PC-3 (cell line): Measurements from ENCODE around the gene LHFPL2. TPM values are rescaled to one million over a fixed set of nuclear protein-coding genes. Genes with fewer than 3 reads are reported as not detected.

Source experiments
- ATAC-seq: fragments of 200-7000 bp; cut with Tn5 transposase; 2 replicates; pipeline ENCODE4 v1.9.1; 2020; ENCODE audit warnings: mild to moderate bottlenecking, moderate library complexity
- BruUV-seq: library from RNA; stranded (reverse); fragments of 400-500 nt; replicated peaks from 2 replicates; lab custom pipeline; 2021; lab: Mats Ljungman, UMichigan
- CTCF ChIA-PET: fragments of 300-600 bp; sonication (Branson Sonifier 250); formaldehyde crosslinking; loops from one replicate; lab custom pipeline; 2022; ENCODE audit warnings: antibody characterized with exemption; lab: Charles Lee
- POLR2A ChIA-PET: fragments of 300-600 bp; sonication (Branson Sonifier 250); formaldehyde crosslinking; loops from one replicate; lab custom pipeline; 2022; ENCODE audit warnings: antibody characterized with exemption; ENCODE audit not compliant: unreplicated experiment; lab: Charles Lee
- DNase-seq: peaks from one replicate; pipeline ENCODE4 v3.0.0-alpha.2; 2015
- H2AFZ ChIP-seq: fragments of 300-600 bp; sonication (generic); 2 replicates; pipeline ENCODE4 v1.6.0; 2016; ENCODE audit warnings: antibody characterized with exemption, low read length
- H3F3A ChIP-seq: fragments of 300-600 bp; sonication (generic); one replicate; pipeline ENCODE4 v1.6.0; 2017; ENCODE audit warnings: antibody characterized with exemption, low read length, control low read depth, mild to moderate bottlenecking; ENCODE audit not compliant: unreplicated experiment
- H3K27ac ChIP-seq: fragments of 300-600 bp; sonication (generic); 2 replicates; pipeline ENCODE4 v1.5.1; 2016; ENCODE audit warnings: mild to moderate bottlenecking, low read length
- H3K27me3 ChIP-seq: fragments of 300-600 bp; sonication (generic); 2 replicates; pipeline ENCODE4 v1.6.1; 2016; ENCODE audit warnings: low read length, mixed read lengths
- H3K36me3 ChIP-seq: fragments of 300-600 bp; sonication (generic); 2 replicates; pipeline ENCODE4 v1.6.1; 2016; ENCODE audit warnings: low read depth, mixed run types, low read length, mixed read lengths
- H3K4me1 ChIP-seq: fragments of 300-600 bp; sonication (generic); 2 replicates; pipeline ENCODE4 v1.5.1; 2016; ENCODE audit warnings: low read length; ENCODE audit not compliant: insufficient read depth
- H3K4me2 ChIP-seq: fragments of 300-600 bp; sonication (generic); 2 replicates; pipeline ENCODE4 v1.6.0; 2016; ENCODE audit warnings: low read length
- H3K4me3 ChIP-seq: fragments of 300-600 bp; sonication (generic); 2 replicates; pipeline ENCODE4 v1.5.1; 2016; ENCODE audit warnings: mild to moderate bottlenecking, low read length, mixed read lengths
- H3K79me2 ChIP-seq: fragments of 300-600 bp; sonication (generic); 2 replicates; pipeline ENCODE4 v1.6.1; 2017; ENCODE audit warnings: low read length, mixed read lengths
- H3K9ac ChIP-seq: fragments of 300-600 bp; sonication (generic); 2 replicates; pipeline ENCODE4 v1.6.0; 2016; ENCODE audit warnings: mild to moderate bottlenecking, low read length
- H3K9me2 ChIP-seq: fragments of 300-600 bp; sonication (generic); replicated peaks from 2 replicates; pipeline ENCODE4 v1.6.1; 2016; ENCODE audit warnings: mixed run types, low read length, mixed read lengths
- H3K9me3 ChIP-seq: fragments of 300-600 bp; sonication (generic); 2 replicates; pipeline ENCODE4 v1.6.1; 2016; ENCODE audit warnings: low read length, mixed read lengths
- H4K20me1 ChIP-seq: fragments of 300-600 bp; sonication (generic); 2 replicates; pipeline ENCODE4 v1.6.1; 2016; ENCODE audit warnings: low read length, mixed read lengths
- CTCF ChIP-seq: fragments of 300-600 bp; sonication (generic); conservative IDR thresholded peaks from 2 replicates; pipeline ENCODE4 v1.5.1; 2017; ENCODE audit warnings: antibody characterized with exemption, low read depth, mild to moderate bottlenecking, low read length
- EZH2 ChIP-seq: fragments of 300-600 bp; sonication (generic); IDR thresholded peaks from one replicate; pipeline ENCODE4 v1.6.1; 2017; ENCODE audit warnings: antibody characterized with exemption, mild to moderate bottlenecking, low read length; ENCODE audit not compliant: unreplicated experiment
- EZH2phosphoT487 ChIP-seq: fragments of 300-600 bp; sonication (generic); IDR thresholded peaks from 2 replicates; pipeline ENCODE4 v1.6.1; 2018; ENCODE audit warnings: mild to moderate bottlenecking, antibody characterized with exemption, low read length, borderline replicate concordance
- intact Hi-C: fragments of 100-400 bp; cut with micrococcal nuclease; formaldehyde crosslinking; loops from 2 replicates; pipeline ENCODE4 v1.9.0; 2023
- total RNA-seq: library from RNA; depleted of rRNA; stranded (reverse); fragments of >200 nt; gene quantifications from 2 replicates; pipeline ENCODE4 v1.2.3, GENCODE V29; 2014

Gene LHFPL2
- total RNA-seq, 1 experiment from 2014 or later, result 21.7 TPM

- no peaks in the 10 kb centered on the region for H3F3A ChIP-seq
- no peaks in the 10 kb centered on the region for H3K4me1 ChIP-seq
- no peaks in the 10 kb centered on the region for H3K9me2 ChIP-seq
- no peaks in the 10 kb centered on the region for H3K36me3 ChIP-seq
- H3K27ac ChIP-seq, result no peak overlapping the region
- no peak overlapping the region for H3K4me2 ChIP-seq
- H4K20me1 ChIP-seq, result no peaks in the 10 kb centered on the region
- no peaks in the 10 kb centered on the region for H3K27me3 ChIP-seq
- H3K9me3 ChIP-seq, result no peaks in the 10 kb centered on the region
- no peak overlapping the region for H3K4me3 ChIP-seq
- ChIA-PET CTCF (no interaction called here), POLR2A (no interaction called here)
- intact Hi-C loops, result no loop called here
- ATAC-seq (no peak), DNase-seq (no peak)
- BruUV-seq, result no TSS peak
- no peaks in the 10 kb centered on the region for H3K79me2 ChIP-seq
- no peak for TF ChIP-seq EZH2
- TF ChIP-seq EZH2phosphoT487, result no peak
- TF ChIP-seq CTCF, result no peak
- H3K9ac ChIP-seq, result no peak overlapping the region
- no peak overlapping the region for H2AFZ ChIP-seq
Observed at GRCh38 chr5:78665534-78665933, 17.0 kb upstream of the LHFPL2 start.

GRCh38 chr5:78662323-78662722 is 13.8 kb upstream of the LHFPL2 start:
- Histone ChIP-seq H3K27me3 (no peaks in the 10 kb centered on the region), H3K27ac (no peak overlapping the region), H3F3A (no peaks in the 10 kb centered on the region), H3K9me2 (no peaks in the 10 kb centered on the region), H3K4me1 (no peaks in the 10 kb centered on the region), H3K9ac (no peak overlapping the region), H3K36me3 (no peaks in the 10 kb centered on the region), H4K20me1 (no peaks in the 10 kb centered on the region), H3K4me2 (no peak overlapping the region), H3K79me2 (no peaks in the 10 kb centered on the region), H3K4me3 (no peak overlapping the region), H2AFZ (no peak overlapping the region), H3K9me3 (no peaks in the 10 kb centered on the region)
- ATAC-seq (no peak), DNase-seq (no peak)
- no peak for TF ChIP-seq EZH2
- TF ChIP-seq EZH2phosphoT487, result no peak
- TF ChIP-seq CTCF, result no peak
- BruUV-seq, result no TSS peak
- POLR2A ChIA-PET, result no interaction called here
- intact Hi-C loops, result no loop called here
- CTCF ChIA-PET, result no interaction called here

GRCh38 chr5:78661691-78662090 is 13.1 kb upstream of the LHFPL2 start:
- BruUV-seq, result no TSS peak
- Histone ChIP-seq H3K4me1 (no peaks in the 10 kb centered on the region), H3K9ac (no peak overlapping the region), H3K4me3 (no peak overlapping the region), H4K20me1 (no peaks in the 10 kb centered on the region), H3F3A (no peaks in the 10 kb centered on the region), H3K27me3 (no peaks in the 10 kb centered on the region), H3K27ac (no peak overlapping the region), H3K4me2 (no peak overlapping the region), H3K9me2 (no peaks in the 10 kb centered on the region), H2AFZ (no peak overlapping the region), H3K9me3 (no peaks in the 10 kb centered on the region), H3K36me3 (no peaks in the 10 kb centered on the region), H3K79me2 (no peaks in the 10 kb centered on the region)
- no peak for TF ChIP-seq CTCF
- no peak for TF ChIP-seq EZH2
- no peak for TF ChIP-seq EZH2phosphoT487
- intact Hi-C loops, result no loop called here
- ChIA-PET POLR2A (no interaction called here), CTCF (no interaction called here)
- DNase-seq (no peak), ATAC-seq (no peak)
